Measurements from ENCODE around the gene GLT1D1. TPM values are rescaled to one million over a fixed set of nuclear protein-coding genes. Genes with fewer than 3 reads are reported as not detected.

GLT1D1 gene
- total and polyA plus RNA-seq, 10 donors: 0.41 to 41.4 (median 13.9) TPM

- no peak for DNase-seq
- intact Hi-C loops (cut with DNase I; ENCODE audit: low total_unique reads): no loop called here
Measured at GRCh38 chr12:128914908-128915563, 61.8 kb downstream of the GLT1D1 start.

GRCh38 chr12:128916425-128916824 is 63.1 kb downstream of the GLT1D1 start:
- Histone ChIP-seq H3K27me3 (replicated peaks in 1 of 7) (no peaks in the 10 kb centered on the region), H3K4me3 (no peak overlapping the region), H3K27ac (no peak overlapping the region), H3K36me3 (peaks cover 0 to 13% (median 0%) of the 10 kb centered on the region in 6 donors), H3K4me1 (peaks cover 0 to 14% (median 0%) of the 10 kb centered on the region in 6 donors), H3K9me3 (no peaks in the 10 kb centered on the region)
- no peak for DNase-seq
- TF ChIP-seq POLR2AphosphoS5 (IDR thresholded peaks at IDR 0.05) (no peak), POLR2A (IDR thresholded peaks at IDR 0.05) (no peak)
- WGBS, 5 donors: 78 to 87% (median 81%) methylated on average over 4 of the region's 4 CpGs
- intact Hi-C loops (cut with DNase I; ENCODE audit: low total_unique reads): no loop called here

More at GRCh38 chr12:128914908-128915563, 61.8 kb downstream of the GLT1D1 start:
- H3K27ac ChIP-seq: no peak overlapping the region
- peaks cover 0 to 14% (median 0%) of the 10 kb centered on the region in 6 donors for H3K4me1 ChIP-seq
- no peak overlapping the region for H3K4me3 ChIP-seq
- H3K27me3 ChIP-seq (replicated peaks in 1 of 7): no peaks in the 10 kb centered on the region
- H3K9me3 ChIP-seq: no peaks in the 10 kb centered on the region
- H3K36me3 ChIP-seq: peaks cover 0 to 13% (median 0%) of the 10 kb centered on the region in 6 donors
- WGBS, 5 donors: 54 to 68% (median 62%) methylated on average over 11 of the region's 11 CpGs
- TF ChIP-seq CTCF (IDR thresholded peaks at IDR 0.05 in 8 of 11, conservative IDR thresholded peaks at IDR 0.05 in 3 of 11) (no peak), POLR2A (IDR thresholded peaks at IDR 0.05) (no peak), POLR2AphosphoS5 (IDR thresholded peaks at IDR 0.05) (no peak)

- Histone ChIP-seq H3K4me1 (peaks cover 0 to 14% (median 0%) of the 10 kb centered on the region in 6 donors), H3K9me3 (no peaks in the 10 kb centered on the region), H3K4me3 (no peak overlapping the region), H3K27me3 (replicated peaks in 1 of 7) (no peaks in the 10 kb centered on the region), H3K27ac (no peak overlapping the region), H3K36me3 (peaks cover 0 to 13% (median 0%) of the 10 kb centered on the region in 6 donors)
- 56 to 71% (median 65%) methylated on average over 13 of the region's 13 CpGs for WGBS, 5 donors
- intact Hi-C loops (cut with DNase I; ENCODE audit: low total_unique reads): no loop called here
- no peak for TF ChIP-seq CTCF (IDR thresholded peaks at IDR 0.05 in 8 of 11, conservative IDR thresholded peaks at IDR 0.05 in 3 of 11)
- no peak for TF ChIP-seq POLR2AphosphoS5 (IDR thresholded peaks at IDR 0.05)
- no peak for TF ChIP-seq POLR2A (IDR thresholded peaks at IDR 0.05)
- DNase-seq: no peak
Measured at GRCh38 chr12:128918481-128919260, 65.4 kb downstream of the GLT1D1 start.

GRCh38 chr12:128920468-128920867 is 67.2 kb downstream of the GLT1D1 start:
- no peaks in the 10 kb centered on the region for H3K9me3 ChIP-seq
- no peaks in the 10 kb centered on the region for H3K27me3 ChIP-seq (replicated peaks in 1 of 7)
- H3K27ac ChIP-seq: no peak overlapping the region
- no peak for DNase-seq
- intact Hi-C loops (cut with DNase I; ENCODE audit: low total_unique reads): no loop called here
- 57 to 77% (median 67%) methylated on average over 8 of the region's 8 CpGs for WGBS, 5 donors
- TF ChIP-seq POLR2AphosphoS5 (IDR thresholded peaks at IDR 0.05): peak in 1 of 3 donors; percentile 15
- TF ChIP-seq CTCF (IDR thresholded peaks at IDR 0.05 in 8 of 11, conservative IDR thresholded peaks at IDR 0.05 in 3 of 11): no peak
- peaks cover 0 to 13% (median 0%) of the 10 kb centered on the region in 6 donors for H3K36me3 ChIP-seq
- H3K4me3 ChIP-seq: no peak overlapping the region
- no peaks in the 10 kb centered on the region for H3K4me1 ChIP-seq

All from spleen (tissue), 11 donors.